Midbrain (tissue), 1 donor: ENCODE measurements around the gene CGNL1.

Experiments used
- DNase-seq: peaks from one replicate; lab custom pipeline; 2025; lab: John Stamatoyannopoulos, UW

CGNL1 gene

DNA sequence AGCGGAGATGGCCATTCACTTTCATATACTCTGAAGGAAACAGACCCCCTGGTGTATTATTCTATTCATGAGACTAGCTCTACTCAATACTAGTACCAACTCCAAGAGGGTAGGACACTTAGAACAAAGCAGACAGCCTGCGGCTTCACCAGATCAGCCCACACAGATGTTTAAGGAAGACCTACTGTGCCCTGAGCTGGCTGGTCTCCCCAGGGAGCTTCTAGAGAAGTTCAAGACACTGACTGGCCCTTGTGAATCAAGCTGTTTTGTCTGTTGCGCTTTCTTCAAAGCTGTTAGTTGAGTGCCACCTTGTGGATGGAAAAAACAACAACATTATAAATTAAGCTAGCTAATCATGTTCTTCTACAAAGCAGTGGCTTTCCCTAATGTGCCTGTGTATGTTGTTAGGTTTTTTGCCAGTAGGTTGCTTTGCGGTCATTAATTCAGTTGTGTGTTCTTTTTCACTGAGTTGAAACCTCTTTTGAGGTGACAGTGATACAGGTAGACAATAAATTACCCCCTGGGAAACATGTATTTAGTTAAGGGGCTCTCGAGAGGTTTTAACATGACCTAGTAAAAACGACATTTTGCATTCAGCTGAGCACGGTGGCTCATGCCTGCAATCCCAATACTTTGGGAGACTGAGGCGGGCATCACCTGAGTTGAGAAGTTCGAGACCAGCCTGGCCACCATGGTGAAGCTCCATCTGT is 151.2 kb downstream of the CGNL1 start:
- peak; percentile 81 for DNase-seq

- DNase-seq, result no peak
Observed at GRCh38 chr15:57528940-57529565, 152.7 kb downstream of the CGNL1 start.

- no peak for DNase-seq
Observed at GRCh38 chr15:57529748-57530147, 153.4 kb downstream of the CGNL1 start.

DNA sequence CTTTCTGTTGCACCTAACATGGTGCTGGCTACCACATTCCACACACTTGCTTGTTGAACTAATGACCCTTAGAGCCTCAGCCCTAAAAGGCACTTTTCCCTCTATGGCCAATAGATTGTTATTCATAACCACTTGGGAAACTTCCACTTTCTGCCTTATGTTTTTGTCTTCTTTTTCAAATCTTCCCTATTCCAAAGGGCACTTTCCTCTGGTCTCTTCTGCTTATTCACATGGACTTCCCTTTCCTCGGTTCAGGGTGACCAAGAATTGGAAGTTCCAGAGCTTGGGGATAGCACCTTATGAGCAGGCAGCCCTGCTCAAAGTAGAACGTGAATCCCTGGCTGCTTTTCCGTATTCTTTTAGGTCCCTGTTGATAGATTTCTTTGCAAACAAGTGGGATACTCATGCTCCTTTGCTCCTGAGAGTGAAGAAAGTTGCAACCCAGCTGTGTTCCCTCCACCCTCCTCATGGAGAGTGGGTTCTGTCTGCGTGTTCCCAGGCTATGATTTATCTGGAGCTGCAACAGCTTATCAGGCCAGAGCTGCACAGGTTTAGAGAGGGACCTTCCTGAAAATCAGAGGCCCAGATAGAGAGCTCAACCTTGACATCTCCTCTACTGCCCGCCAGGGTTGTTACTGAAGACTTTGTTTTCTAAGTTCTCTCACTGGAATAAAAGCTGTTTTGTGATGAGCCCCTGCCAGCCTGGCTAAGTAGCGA is 156.6 kb downstream of the CGNL1 start:
- DNase-seq, result no peak

DNA sequence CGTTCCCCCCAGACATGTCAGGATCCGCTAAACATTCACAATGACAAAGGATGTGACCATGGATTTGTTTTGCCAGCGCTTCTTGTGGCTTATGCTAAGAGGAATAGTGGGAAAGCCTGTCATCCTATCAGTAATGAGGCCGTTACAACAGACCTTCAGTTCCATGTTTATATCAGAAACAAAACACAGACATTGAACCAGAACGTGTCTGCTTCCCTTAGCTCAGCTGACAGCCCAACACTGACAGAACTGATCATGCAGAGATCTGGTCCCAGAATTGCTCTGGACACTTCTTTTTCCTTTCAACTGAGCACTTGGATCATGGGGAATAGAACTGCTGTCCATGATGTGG is 157.1 kb downstream of the CGNL1 start:
- DNase-seq, result no peak

GRCh38 chr15:57534281-57534680 is 158.0 kb downstream of the CGNL1 start:
- DNase-seq, result no peak

- peak; percentile 15 for DNase-seq
Observed at GRCh38 chr15:57537072-57537471, 160.8 kb downstream of the CGNL1 start.

DNA sequence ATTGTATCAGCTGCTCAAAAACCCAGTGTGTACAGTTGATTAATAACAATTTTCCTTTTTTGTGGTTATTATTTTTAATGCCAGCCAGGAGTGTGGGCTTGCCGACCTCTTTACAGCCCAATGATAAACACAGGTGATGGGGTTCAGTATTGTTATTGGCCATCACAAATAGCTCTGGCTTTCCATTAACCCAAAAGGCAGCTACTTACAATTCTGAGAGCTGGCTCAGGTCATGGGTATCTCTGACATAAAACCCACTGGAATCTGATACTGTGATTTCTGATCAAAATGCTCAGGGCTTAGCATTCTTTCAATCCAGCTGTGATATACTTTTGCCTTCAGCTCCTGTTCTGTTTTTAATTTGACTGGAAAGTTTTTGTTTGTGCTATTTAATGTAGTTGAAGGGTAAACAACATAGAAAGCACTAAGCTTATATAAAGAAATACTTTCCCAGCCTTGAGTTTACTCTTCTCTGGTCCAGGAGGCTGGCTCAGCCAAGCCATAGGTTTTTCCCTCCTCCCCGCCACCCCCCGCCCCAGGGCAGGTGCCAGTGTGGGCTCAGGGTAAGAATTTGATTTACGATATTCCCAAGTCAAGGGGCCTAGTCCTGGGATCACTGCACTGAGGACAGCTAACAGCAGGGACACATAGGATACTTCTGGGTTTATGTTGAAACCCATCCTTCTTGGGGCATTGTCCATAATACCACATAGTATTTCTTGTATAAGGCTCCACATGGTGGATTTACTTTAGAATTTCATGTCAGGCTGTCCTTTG is 161.4 kb downstream of the CGNL1 start:
- no peak for DNase-seq

DNA sequence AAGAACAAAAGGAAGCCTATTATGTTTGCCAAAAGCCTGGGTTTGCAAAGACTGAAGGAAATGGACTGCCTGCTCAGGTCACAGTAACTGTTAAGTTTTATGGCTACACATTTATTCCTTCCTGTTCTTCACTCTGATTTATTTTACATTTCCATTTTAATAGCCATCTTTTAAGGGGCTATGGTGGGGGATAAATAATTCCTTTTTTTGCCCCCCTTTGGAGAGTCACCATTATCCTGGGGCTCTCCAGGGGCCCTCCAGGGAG is 161.9 kb downstream of the CGNL1 start:
- DNase-seq, result no peak

GRCh38 chr15:57538821-57539220 is 162.5 kb downstream of the CGNL1 start:
- no peak for DNase-seq

DNA sequence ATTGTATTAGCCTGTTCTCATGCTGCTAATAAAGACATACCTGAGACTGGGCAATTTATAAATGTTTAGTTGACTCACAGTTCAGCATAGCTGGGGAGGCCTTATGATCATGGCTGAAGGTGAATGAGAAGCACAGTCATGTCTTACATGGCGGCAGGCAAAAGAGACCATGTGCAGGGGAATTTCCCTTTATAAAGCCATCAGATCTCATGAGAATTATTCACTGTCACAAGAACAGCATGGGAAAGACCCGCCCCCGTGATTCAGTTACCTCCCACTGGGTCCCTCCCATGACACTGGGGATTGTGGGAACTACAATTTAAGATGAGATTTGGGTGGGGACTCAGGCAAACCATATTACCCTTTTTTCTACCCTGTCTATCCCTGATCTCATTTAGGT is 163.9 kb downstream of the CGNL1 start:
- DNase-seq, result no peak

DNA sequence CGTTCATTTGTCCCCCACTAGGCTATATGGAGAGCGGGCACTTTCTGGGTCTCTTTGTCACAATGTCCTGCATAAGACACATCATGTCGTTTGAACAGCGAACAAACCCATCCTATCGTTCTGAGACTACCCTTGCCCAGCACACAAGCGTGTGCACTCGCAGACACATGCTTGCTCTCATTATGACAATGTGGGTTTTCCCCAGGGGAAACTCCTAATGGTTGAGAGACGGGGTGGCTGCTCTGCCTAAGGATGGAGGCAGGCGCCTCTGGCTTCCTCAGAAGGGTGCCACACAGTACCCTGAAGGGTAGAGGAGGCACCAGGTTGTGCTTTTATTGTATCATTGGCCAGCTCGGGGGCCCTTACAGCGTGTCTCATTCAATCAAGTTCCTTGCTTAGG is 164.4 kb downstream of the CGNL1 start:
- DNase-seq, result no peak

GRCh38 chr15:57541271-57541670 is 165.0 kb downstream of the CGNL1 start:
- DNase-seq, result no peak

GRCh38 chr15:57541805-57542504 is 165.7 kb downstream of the CGNL1 start:
- DNase-seq, result peak; percentile 44

GRCh38 chr15:57542505-57542817 is 166.2 kb downstream of the CGNL1 start:
- DNase-seq, result no peak

DNA sequence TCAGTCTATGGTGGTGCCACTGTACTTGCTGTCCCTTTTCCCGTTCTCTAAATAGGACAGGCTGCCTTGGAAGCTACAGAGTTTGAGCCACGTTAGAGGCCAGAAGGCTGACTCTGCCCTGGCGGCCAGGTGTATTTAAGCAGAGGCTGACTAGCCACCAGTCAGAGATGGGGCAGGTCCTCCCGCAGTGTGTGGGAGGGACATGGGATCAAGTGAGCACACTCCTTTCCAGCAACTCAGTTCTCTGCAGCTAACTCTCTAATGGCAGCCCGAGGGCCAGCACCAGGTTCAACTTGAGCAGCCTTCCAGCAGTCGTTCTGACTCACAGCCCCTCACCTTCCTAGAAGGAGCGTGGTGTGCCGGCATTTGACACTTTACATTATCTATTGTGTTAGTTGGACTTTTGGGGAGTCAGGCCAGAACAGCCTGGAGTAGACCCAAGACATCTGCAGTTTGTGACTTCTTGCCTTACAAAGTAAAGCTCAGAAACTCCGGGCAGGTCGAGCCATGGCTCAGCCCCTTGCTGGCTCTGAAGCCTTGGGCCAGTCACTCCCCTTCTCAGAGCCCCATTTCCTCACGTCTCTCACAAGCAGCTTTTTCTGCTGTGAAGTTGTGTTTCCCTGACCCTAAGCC is 168.7 kb downstream of the CGNL1 start:
- DNase-seq, result no peak

- DNase-seq, result no peak
Observed at GRCh38 chr15:57545995-57546394, 169.7 kb downstream of the CGNL1 start.

- DNase-seq, result no peak
Observed at GRCh38 chr15:57547243-57547755, 171.0 kb downstream of the CGNL1 start.

- no peak for DNase-seq
Observed at GRCh38 chr15:57548351-57548750, 172.0 kb downstream of the CGNL1 start.

DNA sequence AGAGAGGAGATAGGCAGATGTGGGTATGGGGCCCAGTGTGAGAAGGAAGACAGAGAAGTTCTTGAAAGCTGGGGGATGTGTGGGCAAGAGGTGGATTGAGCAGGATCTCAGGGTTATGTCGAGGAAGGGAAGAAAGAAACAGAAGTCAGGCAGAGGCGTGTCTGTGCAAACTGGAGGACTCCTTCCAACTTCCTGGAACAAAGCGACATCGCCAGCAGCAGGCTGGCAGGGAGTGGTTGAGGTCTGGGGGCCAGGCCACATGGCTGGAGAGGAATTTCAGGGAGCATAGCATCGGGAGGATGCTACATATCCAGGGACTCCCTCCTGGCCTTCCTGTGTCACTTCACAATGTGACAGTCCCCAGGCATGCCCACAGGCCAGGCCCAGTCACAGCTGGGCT is 172.5 kb downstream of the CGNL1 start:
- DNase-seq, result no peak

- no peak for DNase-seq
Observed at GRCh38 chr15:57549935-57550334, 173.6 kb downstream of the CGNL1 start.

DNA sequence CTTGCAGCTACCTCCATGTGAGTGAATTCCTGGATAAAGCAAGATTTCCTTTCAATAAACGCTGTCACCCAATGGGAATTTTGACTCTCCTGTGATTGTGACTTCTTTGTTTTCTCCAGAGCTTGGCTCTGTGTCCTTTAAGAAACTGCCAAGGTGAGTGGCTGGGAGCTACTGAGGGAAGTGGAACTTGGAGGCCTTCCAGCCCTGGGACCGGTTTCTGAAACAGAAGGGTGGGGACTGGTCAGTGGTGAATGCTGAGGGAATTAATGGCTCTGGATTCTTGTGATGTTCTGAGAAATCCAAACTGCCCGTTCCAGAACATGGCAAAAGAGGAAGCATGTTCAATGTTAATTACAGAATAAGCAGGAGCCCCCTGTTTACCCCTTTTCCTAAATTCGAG is 174.3 kb downstream of the CGNL1 start:
- peak; percentile 60 for DNase-seq
